Ramos (cell line): ENCODE measurements around the gene SLC25A6.
"Not testable (repeated sequence)": the region's sequence is repeated elsewhere in the genome, so short reads cannot be mapped to it uniquely, and the experiment has no call there.

Source experiments
- in situ Hi-C: fragments of 300-500 bp; cut with MboI; formaldehyde crosslinking; loops from one replicate; pipeline ENCODE4 v1.14.3; 2022; ENCODE audit warnings: low sequenced_read_pairs; ENCODE audit not compliant: unreplicated experiment

SLC25A6 gene

DNA sequence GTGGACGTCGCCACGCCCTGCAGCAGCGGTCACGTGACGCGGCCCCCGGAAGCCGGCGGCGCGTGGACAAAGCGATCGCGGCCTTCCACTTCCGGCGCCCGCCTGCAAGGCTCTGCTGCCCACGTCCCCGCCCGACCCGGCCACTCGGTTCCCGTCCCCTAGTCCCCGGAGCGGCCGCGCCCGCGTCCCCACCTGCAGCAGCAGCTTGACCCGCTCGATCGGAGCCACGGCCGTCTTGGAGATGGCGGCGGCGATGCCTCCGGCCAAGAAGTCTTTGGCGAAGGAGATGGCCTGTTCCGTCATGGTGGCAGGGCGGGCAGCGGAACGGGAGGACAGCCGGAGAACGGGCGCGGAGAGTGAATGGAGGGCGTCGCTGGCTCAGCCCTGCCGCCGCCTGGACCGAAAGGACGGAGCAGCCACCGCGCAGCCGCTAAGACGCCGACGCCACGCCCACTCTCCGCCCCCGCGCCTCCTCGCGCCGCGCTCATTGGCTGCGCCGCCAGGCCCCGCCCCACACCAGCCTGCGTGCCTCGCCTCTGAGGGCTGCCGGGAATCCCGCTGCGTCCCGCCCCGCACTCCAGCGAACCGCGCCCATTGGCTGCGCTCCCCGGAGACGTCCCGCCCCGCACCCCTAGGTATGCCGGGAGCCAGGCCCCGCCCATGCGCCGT is at the start of gene SLC25A6:
Gene SLC25A6 (minus strand): TSS at position 407 of the 669 bp plus-strand sequence. CDS start 104 bp downstream, at position 303.
- in situ Hi-C loops, result no loop called here

DNA sequence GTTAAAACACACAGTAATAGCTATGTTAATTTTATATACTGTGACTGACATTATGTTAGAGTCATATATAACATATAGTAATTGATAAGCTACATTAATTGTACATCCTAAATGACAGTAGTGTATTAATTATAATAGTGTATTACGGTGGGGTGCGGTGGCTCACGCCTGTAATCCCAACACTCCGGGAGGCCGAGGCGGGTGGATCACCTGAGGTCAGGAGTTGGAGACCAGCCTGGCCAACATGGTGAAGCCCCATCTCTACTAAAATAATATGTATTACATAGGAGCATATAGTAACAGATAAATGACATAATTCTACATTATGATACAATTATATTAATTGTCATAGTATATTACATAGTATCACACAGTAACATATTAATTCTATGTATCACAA is 48.6 kb upstream of the SLC25A6 start:
- in situ Hi-C loops, result no loop called here

DNA sequence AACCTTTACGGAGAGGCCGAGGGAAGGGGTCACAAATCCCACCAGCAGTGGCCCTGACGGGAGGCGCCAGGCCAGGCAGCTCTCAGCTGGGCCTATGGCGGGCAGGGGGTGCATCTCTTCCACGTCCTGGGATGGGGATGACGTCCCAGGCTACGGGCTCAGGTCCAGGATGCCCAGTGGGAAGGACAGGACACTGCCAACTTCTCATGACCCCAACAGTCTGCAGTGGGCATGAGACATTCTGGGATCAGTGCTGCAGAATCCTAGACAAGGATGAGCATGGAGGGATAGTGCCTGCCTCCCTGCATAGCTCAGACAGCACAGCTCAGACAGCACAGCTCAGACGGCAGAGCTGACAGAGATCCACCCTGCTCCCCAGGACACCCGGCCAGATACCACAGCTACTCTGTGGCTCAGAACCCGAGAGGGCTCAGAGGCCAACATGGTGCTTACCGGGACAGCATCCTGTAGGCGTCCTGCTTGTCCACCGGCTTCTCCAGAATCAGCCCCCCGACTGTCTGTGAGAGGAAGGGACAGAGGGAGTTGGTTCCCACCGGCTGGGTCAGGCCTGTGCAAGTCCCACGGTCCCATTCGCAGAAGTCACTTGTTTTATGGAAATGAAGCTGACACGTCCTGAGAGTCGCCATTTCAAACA is 43.5 kb upstream of the SLC25A6 start:
- in situ Hi-C loops, result no loop called here

DNA sequence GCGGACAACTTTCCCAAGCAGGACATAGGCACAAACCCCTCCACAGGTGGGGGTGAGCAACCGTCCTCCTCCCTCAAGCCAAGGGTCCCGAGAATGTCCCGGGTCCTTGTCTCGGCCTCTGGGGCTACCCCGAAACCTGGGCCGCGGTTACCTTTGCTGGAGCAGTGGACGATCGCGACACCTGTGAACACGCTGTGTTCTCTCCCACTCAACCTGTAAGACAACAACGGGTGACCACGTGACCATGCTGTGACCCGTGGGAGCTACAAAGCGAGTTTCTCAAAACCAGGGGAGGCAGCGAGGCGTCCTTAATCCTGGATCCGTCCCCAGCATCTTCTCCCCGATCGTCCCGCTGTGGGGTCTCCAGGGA is 42.9 kb upstream of the SLC25A6 start:
- in situ Hi-C loops, result no loop called here

DNA sequence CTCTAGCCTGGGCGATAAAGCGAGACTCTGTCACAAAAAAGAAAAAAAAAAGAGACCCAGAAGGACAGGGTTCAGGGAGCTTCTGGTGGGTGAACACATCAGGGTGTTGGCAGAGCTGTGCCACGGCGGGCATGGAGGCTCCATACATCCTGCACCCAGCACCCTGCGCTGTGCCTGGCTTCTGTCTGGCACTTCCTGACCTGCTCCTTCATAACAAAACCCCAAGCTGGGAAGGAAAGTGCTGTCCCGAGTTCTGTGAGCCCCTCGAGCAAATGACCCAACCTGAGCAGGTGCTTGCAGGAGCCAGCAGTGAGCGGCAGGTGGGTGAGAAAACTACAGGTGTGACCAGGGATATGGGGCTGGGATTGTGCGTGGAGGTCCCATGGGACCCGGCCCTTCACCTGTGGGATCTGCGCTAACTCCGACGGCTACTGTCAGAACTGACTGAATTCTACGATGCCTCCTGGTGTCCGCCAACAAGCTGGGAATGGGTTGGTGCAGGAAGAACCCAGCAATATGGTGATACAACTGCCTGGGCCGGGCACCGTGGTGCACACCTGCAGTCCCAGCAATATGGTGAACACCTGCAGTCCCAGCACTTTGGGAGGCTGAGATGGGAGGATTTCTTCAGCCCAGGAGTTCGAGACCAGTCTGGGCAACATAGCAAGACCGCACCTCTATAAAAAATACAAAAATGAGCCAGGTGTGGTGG is 41.9 kb upstream of the SLC25A6 start:
- in situ Hi-C loops, result no loop called here

DNA sequence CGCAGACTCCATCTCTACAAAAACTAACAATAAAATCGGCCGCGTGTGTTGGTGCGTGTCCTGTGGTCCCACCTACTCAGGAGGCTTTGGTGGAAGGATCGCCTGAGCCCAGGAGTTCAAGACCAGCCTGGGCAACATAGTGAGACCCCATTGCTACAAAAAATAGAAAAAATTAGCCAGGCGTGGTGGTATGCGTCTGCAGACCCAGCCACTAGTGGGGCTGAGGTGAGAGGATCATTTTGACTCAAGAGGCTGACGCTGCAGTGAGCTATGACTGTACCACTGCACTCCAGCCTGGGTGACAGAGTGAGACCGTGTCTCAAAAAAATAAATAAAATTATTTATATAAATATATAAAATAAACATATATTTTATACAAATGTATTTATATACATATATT is 38.5 kb upstream of the SLC25A6 start:
- in situ Hi-C loops, result no loop called here

DNA sequence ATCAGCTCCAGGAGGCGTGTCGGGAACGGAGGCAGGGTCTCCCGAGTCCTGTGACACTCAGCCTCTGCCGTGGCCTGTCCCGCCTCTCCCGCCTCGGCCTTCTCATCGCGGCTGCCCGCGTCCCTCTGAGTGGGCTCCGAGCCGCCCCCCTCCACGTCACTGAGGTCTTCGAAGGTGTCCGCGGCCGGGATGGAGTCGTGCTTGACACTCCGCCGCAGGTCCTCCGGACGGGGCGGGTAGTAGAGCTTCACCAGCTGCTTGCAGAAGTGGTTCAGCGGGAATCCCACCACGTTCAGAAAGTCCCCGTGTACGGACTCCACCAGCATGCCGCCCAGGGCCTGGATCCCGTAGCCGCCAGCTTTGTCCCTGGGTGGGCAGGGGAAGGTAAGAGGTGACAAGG is 35.8 kb upstream of the SLC25A6 start:
- in situ Hi-C loops, result no loop called here

DNA sequence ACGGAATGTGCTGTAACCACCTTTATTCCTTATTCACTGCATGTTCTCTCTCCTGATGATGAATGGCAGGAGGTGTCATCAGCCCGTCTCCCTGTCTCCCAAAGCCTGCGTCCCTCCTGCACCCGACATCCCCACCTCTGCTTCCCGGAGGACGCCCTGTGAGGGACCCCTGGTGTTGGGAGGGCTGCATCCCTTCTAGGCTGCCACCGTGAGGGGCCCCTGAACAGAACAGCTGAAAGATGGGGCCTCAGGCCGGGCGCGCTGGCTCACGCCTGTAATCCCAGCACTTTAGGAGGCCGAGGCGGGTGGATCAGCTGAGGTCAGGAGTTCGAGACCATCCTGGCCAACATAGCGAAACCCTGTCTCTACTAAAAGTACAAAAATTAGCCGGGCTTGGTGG is 34.4 kb upstream of the SLC25A6 start:
- in situ Hi-C loops, result not testable (repeated sequence)

DNA sequence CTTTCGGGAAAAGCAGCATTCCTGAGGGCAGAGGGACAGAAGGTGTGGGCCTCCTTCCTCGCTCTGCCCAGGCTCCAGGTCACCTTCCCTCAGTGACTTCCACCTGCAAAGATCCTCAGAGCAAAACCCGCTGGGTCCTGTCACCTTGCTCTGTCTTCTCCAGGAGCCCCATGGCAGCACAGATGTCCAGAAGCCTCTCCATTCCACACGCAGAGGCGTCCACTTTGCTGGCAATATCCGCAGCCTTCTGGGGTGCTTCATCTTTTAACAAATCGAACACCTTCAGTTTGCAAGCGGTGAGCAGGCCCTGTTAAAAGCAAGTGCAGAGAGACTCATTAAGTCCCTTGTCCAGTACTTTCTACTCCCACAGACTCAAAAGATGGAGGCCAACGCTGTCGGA is 33.5 kb upstream of the SLC25A6 start:
- in situ Hi-C loops, result no loop called here

DNA sequence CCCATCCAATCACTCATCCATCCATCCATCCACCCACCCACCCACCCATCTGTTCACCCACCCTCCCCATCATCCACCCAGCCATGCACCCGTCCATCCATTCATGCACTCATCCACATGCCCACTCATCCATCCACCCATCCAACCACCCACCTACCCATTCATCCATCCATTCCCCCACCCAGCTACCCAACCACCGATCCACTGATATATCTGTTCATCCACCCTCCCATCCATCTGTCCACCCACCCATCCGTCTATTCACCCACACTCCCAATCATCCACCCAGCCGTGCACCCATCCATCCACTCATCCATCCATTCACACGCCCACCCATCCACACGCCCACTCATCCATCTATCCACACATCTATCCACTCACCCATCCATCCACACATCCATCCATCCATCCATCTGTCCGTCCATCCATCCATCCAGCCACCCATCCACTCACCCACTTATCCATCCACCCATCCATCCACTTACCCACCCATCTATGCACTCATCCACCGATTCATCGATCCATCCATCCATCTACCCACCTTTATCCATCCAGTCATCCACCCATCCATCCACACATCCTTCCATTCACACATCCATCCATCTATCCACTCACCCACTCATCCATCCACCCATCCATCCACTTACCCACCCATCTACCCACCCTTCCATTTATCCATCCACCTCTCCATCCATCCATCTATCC is 32.4 kb upstream of the SLC25A6 start:
- in situ Hi-C loops, result no loop called here

DNA sequence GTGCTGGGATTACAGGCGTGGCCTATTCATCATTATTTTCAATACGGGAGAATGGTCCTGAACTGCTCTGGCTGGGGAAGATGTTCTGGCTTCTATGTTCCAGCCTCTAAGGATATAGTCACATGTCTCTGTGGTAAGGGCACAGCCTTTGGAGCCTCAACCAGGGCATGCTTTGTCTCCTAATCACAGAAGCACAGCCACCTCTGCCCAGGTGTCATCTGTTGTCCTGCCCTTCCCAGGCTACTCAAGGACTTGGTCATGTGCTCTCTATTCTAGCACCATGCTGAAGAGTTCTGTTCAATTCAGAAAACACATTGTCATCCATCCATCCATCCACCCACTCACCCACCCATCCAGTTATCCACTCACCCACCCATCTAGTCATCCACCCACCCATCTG is 31.3 kb upstream of the SLC25A6 start:
- in situ Hi-C loops, result no loop called here

DNA sequence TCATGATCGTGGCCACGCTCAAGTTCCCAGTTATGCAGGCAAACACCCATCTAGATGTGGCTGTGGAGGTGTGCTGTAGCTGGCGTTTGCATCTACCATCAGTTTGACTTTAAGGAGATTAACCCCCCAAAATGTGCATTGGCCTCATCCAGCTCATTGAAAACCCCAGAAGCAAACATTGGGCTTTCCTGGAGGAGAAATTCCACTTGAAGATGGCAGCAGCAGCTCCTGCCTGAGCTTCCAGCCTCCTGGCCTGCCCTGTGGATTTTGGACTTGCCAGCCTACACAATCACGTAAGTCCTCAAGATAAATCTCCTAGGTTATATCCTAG is 30.2 kb upstream of the SLC25A6 start:
- in situ Hi-C loops, result no loop called here

DNA sequence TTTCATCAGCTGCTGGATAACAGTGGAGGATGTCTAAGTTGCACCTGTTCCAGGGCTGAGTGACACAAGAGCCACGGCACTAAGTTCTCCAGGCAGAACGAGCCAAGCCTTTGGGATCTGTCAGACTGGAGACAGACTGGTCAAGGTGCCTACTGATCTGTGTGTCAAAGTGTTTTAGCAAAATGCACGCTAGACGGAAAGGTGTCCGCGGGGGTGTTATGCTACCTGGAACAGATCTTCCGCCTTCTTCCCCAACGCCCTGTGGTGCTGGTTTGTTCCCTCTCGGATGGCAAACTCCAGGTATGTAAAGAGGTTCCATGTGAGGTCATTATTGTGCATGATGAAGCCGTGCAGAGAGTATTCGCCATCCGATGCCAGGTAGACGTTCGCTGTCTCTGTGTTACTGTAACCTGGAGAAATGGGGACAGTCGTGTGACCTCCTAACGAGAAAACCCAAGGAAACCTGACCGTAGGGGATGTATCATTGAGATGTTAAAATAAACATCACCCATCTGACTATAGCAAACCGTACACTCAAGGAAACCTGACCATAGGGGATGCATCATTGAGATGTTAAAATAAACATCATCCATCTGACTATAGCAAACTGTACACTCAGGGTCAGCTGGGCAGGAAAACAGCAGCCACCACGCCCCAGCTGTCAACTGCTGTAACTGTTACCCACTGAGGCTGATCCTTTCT is 29.7 kb upstream of the SLC25A6 start:
- in situ Hi-C loops, result no loop called here

DNA sequence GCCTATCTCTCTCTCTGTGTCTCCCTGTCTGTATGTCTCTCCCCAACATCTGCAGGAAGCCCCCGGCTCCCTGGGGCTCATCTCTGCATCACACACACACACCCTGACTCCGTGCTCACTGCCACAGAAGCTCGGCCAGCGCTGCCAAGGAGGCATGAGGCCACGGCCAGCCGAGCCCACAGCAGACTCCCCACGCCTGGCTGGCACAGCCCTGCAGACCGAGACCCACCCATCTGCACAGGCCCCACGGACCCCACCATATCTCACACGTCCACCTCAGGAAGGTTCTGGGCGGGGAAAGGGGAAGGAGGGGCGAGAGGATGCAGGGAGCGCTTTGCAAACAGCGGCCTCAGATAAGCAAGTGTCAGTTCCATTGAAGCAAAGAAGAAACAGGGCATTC is 28.5 kb upstream of the SLC25A6 start:
- in situ Hi-C loops, result no loop called here

DNA sequence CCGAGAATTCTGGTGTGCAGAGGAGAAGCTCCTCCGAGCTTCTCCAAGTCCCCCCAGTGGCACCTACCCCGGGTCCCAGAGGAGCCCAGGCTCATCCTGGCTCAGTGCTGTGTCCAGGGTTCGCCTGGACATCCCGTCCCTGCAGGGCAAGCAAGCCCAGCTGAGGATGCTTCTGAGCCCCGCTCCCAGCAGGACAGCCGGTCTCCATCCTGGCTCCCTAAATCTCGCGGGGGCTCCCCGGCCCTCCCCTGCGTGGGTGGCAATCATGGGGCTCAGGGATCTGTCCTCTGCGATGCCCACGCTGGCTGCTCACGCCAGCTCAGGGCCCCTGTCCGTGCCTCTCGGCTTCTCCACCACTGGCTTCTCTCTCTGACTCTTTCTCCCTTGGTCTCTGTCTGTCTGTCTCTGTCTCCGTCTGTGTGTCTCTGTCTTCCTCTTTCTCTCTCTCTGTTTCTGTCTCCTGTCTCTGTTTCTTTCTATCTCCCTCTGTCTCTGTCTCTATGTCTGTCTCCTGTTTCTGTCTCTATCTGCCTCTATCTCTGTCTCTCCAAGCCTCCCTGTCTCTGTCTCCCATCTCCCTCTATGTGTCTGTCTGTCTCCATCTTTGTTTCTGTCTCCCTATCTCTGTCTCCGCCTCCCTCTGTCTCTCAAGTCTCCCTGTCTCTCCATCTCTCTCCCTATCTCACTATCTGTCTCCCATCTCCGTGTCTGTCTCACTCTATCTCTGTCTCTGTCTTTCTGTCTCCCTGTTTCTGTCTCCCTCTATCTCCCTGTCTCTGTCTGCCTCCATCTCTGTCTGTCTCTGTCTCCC is 27.8 kb upstream of the SLC25A6 start:
- in situ Hi-C loops, result no loop called here

DNA sequence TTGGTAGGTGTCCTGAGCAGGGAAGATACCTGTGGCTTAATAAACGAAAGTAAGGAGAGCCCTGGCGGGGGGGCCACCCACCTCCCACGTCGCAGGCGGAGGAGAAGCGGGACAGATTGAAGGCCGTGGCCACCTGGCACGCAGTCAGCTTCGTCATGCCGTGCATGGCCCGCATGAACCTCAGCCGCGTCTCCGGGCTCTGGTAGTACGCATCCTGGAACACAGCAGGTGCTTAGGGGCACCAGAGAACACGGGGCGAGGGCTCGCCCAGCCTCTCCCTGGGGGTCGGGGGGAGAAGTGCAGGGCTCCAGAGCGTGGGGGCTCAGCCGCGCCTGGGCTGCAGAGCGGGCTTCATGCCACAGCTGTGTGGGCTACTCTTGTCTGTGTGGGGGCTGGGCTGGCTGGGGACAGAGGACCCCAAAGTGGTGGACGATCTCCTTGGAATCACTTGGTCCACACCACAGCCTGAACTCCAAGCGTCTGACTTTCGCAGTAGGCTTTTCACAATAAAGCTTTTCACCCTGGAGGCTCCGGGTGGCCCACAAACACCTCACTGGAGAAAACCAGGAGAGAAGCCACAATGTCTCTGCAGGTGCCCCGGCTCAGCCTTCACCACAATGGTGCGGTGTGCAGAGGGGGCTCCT is 27.1 kb upstream of the SLC25A6 start:
- in situ Hi-C loops, result no loop called here

DNA sequence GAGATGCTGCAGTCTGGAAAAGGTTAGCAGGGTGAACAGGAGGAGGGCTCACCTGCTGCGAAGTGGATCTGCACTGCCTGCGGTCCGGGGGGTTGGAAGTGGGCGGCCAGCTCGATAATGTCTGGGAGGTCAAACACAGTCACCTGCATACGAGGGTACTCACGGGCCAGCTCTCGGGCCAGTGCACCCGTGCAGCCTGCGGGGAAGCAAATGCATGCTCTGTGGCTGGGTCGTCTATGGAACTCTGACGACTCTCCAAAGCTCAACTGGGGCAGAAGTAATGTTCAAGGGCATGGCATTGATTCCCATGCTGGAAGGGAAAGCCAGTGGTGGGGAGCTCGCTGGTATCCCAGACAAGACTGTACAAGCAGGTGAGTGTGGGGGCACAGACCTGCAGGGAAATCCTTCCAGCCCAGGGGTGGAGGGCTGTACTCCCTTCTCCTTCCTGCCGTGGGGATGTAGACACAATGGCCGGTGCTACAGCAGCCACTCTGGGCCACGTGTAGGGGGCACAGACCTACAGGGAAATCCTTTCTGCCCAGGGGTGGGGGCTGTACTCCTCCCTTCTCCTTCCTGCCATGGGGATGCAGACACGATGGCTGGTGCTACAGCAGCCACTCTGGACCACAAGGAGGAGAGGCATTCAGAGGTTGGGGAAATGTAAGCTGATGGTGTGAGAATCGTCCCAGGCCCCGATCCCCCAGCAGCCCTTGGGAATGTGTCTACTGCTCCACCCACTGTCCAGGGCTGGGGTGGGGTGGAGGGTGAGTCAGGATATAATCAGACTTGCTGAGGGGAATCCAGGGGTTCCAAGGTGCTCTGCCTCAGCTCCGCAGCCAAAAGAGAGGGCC is 26.2 kb upstream of the SLC25A6 start:
- in situ Hi-C loops, result no loop called here

DNA sequence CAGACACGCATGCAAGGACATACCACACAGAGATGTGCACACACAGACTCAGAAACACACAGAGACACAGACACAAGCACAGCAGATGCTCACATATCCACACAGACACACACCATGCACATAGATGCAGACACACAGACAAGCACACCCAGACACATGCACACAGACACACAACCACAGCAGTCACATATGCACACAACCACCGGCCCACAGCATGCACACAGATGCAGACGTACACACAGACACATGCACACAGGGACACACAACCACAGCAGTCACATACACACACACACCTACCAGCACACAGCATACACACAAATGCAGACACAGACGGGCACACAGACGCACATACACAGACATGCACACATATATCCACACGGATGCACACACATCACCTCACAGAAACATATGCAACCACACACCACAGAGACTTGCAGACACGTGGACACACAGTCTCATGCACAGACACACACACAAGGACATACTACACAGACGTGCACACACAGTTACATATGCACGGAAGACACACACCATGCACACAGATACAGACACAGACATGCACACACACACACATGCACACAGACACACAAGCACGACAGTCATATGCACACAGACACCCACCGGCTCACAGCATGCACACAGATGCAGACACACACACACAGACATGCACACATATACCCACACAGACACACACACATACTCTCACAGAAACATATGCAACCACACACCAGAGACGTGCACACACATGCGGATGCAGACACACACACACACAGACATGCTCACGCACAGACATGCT is 25.2 kb upstream of the SLC25A6 start:
- in situ Hi-C loops, result no loop called here
